Neural progenitor cell (in vitro differentiated cells): ENCODE measurements around the gene NTN4. TPM values are rescaled to one million over a fixed set of nuclear protein-coding genes. Genes with fewer than 3 reads are reported as not detected.

Experiments
- DNase-seq: peaks from one replicate; pipeline ENCODE4 v3.0.0-alpha.2; 2016; ENCODE audit warnings: low spot score
- H2AFZ ChIP-seq: fragments of 200-600 bp; sonication (generic); replicated peaks from 2 replicates; pipeline ENCODE4 v1.6.1; 2016; ENCODE audit warnings: antibody characterized with exemption
- H3F3A ChIP-seq: fragments of 200-600 bp; sonication (generic); 2 replicates; pipeline ENCODE4 v1.6.1; 2016; ENCODE audit warnings: antibody characterized with exemption, low read depth
- H3K27ac ChIP-seq: fragments of 200-600 bp; sonication (generic); 2 replicates; pipeline ENCODE4 v1.5.1; 2016; ENCODE audit warnings: mild to moderate bottlenecking
- H3K27me3 ChIP-seq: fragments of 200-600 bp; sonication (generic); 2 replicates; pipeline ENCODE4 v1.6.1; 2016; ENCODE audit warnings: mild to moderate bottlenecking, moderate library complexity
- H3K36me3 ChIP-seq: fragments of 200-600 bp; sonication (generic); 2 replicates; pipeline ENCODE4 v1.5.1; 2016
- H3K4me1 ChIP-seq: fragments of 200-600 bp; sonication (generic); 2 replicates; pipeline ENCODE4 v1.6.1; 2016; ENCODE audit warnings: mixed run types
- H3K4me2 ChIP-seq: fragments of 200-600 bp; sonication (generic); 2 replicates; pipeline ENCODE4 v1.6.1; 2016
- H3K4me3 ChIP-seq: fragments of 200-600 bp; sonication (generic); 2 replicates; pipeline ENCODE4 v1.5.1; 2016
- H3K79me2 ChIP-seq: fragments of 200-600 bp; sonication (generic); 2 replicates; pipeline ENCODE4 v1.6.1; 2016; ENCODE audit warnings: low read depth
- H3K9ac ChIP-seq: fragments of 200-600 bp; sonication (generic); 2 replicates; pipeline ENCODE4 v1.6.1; 2016
- H3K9me3 ChIP-seq: fragments of 200-600 bp; sonication (generic); 2 replicates; pipeline ENCODE4 v1.5.1; 2016; ENCODE audit warnings: low read depth
- H4K20me1 ChIP-seq: fragments of 200-600 bp; sonication (generic); 2 replicates; pipeline ENCODE4 v1.6.1; 2016; ENCODE audit warnings: low read depth
- H3K27ac Mint-ChIP-seq: 3 replicates; pipeline ENCODE4 v1.8.0; 2021; ENCODE audit warnings: mixed read lengths
- H3K27me3 Mint-ChIP-seq: 2 replicates; pipeline ENCODE4 v1.8.0; 2022; ENCODE audit warnings: low read depth, mild to moderate bottlenecking, inconsistent platforms, moderate library complexity, mixed read lengths; ENCODE audit not compliant: insufficient read depth
- H3K36me3 Mint-ChIP-seq: 3 replicates; pipeline ENCODE4 v1.8.0; 2021; ENCODE audit warnings: mixed read lengths
- H3K4me1 Mint-ChIP-seq: 3 replicates; pipeline ENCODE4 v1.8.0; 2021; ENCODE audit warnings: mixed read lengths
- H3K4me3 Mint-ChIP-seq: 3 replicates; pipeline ENCODE4 v1.8.0; 2021; ENCODE audit warnings: mild to moderate bottlenecking, moderate library complexity, mixed read lengths
- H3K9me3 Mint-ChIP-seq: 3 replicates; pipeline ENCODE4 v1.8.0; 2020; ENCODE audit warnings: mixed read lengths
- CTCF ChIP-seq: fragments of 200-600 bp; sonication (generic); IDR thresholded peaks from 2 replicates; pipeline ENCODE4 v1.5.1; 2017; ENCODE audit warnings: antibody characterized with exemption, mild to moderate bottlenecking
- EZH2 ChIP-seq: fragments of 200-600 bp; sonication (generic); IDR thresholded peaks from 2 replicates; pipeline ENCODE4 v1.6.1; 2017; ENCODE audit warnings: antibody characterized with exemption, mild to moderate bottlenecking, moderate library complexity
- EZH2phosphoT487 ChIP-seq: fragments of 200-600 bp; sonication (generic); IDR thresholded peaks from 2 replicates; pipeline ENCODE4 v1.6.1; 2017; ENCODE audit warnings: antibody characterized with exemption
- total RNA-seq: library from RNA; depleted of rRNA; stranded (reverse); fragments of >200 nt; gene quantifications from 2 replicates; pipeline ENCODE4 v1.2.3, GENCODE V29; 2015; ENCODE audit warnings: low replicate concordance

Gene NTN4
- total RNA-seq, 1 donor from 2014 or later: 2.3 TPM

GRCh38 chr12:95690861-95691635, 99.5 kb downstream of the NTN4 start:
- Histone ChIP-seq H3K9ac (no peak overlapping the region), H3K4me3 (no peak overlapping the region), H3F3A (no peaks in the 10 kb centered on the region), H3K4me2 (no peak overlapping the region), H3K27me3 (no peaks in the 10 kb centered on the region), H3K27ac (no peak overlapping the region), H3K36me3 (no peaks in the 10 kb centered on the region), H3K79me2 (no peaks in the 10 kb centered on the region), H3K9me3 (no peaks in the 10 kb centered on the region), H3K4me1 (no peaks in the 10 kb centered on the region), H2AFZ (no peak overlapping the region), H4K20me1 (no peaks in the 10 kb centered on the region)
- Mint-ChIP-seq H3K27ac (no peak overlapping the region), H3K4me1 (peaks cover 4% of the 10 kb centered on the region), H3K9me3 (no peaks in the 10 kb centered on the region), H3K36me3 (no peaks in the 10 kb centered on the region), H3K27me3 (no peaks in the 10 kb centered on the region), H3K4me3 (no peak overlapping the region)
- TF ChIP-seq EZH2phosphoT487 (no peak), EZH2 (no peak), CTCF (no peak)
- DNase-seq: no peak

- no peaks in the 10 kb centered on the region for H3K9me3 Mint-ChIP-seq
- no peaks in the 10 kb centered on the region for H3K4me1 Mint-ChIP-seq
- H3K27ac Mint-ChIP-seq: no peak overlapping the region
Observed at GRCh38 chr12:95687937-95688336, 102.6 kb downstream of the NTN4 start.

GRCh38 chr12:95683418-95683817, 107.1 kb downstream of the NTN4 start:
- Histone ChIP-seq H3F3A (no peaks in the 10 kb centered on the region), H2AFZ (no peak overlapping the region), H3K4me3 (no peak overlapping the region), H3K4me2 (no peak overlapping the region), H3K27me3 (no peaks in the 10 kb centered on the region), H3K9me3 (no peaks in the 10 kb centered on the region), H4K20me1 (no peaks in the 10 kb centered on the region), H3K9ac (no peak overlapping the region), H3K4me1 (no peaks in the 10 kb centered on the region), H3K79me2 (no peaks in the 10 kb centered on the region), H3K27ac (no peak overlapping the region), H3K36me3 (no peaks in the 10 kb centered on the region)
- Mint-ChIP-seq H3K36me3 (no peaks in the 10 kb centered on the region), H3K27ac (no peak overlapping the region), H3K27me3 (no peaks in the 10 kb centered on the region), H3K4me1 (no peaks in the 10 kb centered on the region), H3K4me3 (no peak overlapping the region), H3K9me3 (no peaks in the 10 kb centered on the region)
- TF ChIP-seq CTCF (no peak), EZH2phosphoT487 (no peak), EZH2 (no peak)
- DNase-seq: no peak

More at GRCh38 chr12:95687937-95688336, 102.6 kb downstream of the NTN4 start:
- Histone ChIP-seq H3K9me3 (no peaks in the 10 kb centered on the region), H3K4me2 (no peak overlapping the region), H3K79me2 (no peaks in the 10 kb centered on the region), H3K9ac (no peak overlapping the region), H3K36me3 (no peaks in the 10 kb centered on the region), H3K27ac (no peak overlapping the region), H3K27me3 (no peaks in the 10 kb centered on the region), H3F3A (no peaks in the 10 kb centered on the region), H4K20me1 (no peaks in the 10 kb centered on the region), H3K4me3 (no peak overlapping the region), H2AFZ (no peak overlapping the region), H3K4me1 (no peaks in the 10 kb centered on the region)
- H3K36me3 Mint-ChIP-seq: no peaks in the 10 kb centered on the region
- no peak for TF ChIP-seq EZH2phosphoT487
- TF ChIP-seq EZH2: no peak
- TF ChIP-seq CTCF: no peak
- no peaks in the 10 kb centered on the region for H3K27me3 Mint-ChIP-seq
- no peak overlapping the region for H3K4me3 Mint-ChIP-seq
- no peak for DNase-seq
